ENCODE measurements around the gene CDKN2B-AS1. TPM values are rescaled to one million over a fixed set of nuclear protein-coding genes. Genes with fewer than 3 reads are reported as not detected.

Gene CDKN2B-AS1
- polyA plus RNA-seq, 2 of the 4 experiments (the other 2 are of a cell fraction): not detected

DNA sequence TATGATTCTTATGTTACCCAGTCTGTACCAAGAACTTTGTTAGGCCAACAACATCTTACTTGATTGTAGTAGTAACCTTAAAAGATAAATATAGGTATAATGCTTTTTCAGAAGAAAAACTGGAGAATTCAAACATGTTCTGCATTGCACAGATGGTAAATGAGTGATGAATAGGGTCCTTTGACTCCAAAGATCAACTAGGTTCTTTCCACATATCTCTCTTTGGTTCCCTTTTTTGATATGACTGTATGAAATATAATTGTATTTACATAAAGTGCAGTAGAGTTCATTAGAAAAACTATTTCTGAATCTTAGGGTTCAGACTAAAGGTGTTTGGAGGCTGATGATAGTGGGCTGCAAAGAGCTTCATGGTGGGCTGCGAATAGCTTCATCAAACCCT, 165.0 kb downstream of the CDKN2B-AS1 start:
- POLR2A ChIA-PET: interaction anchor here (1.1 to 1.3 kb wide), 2 partner anchors 10 to 12 kb away, joined by 6 read pairs; no protein-coding TSS in a partner anchor
- H3K27ac ChIP-seq: peak overlapping the region; percentile 89 to 90
- CTCF ChIA-PET: interaction anchor here (1.3 to 3.8 kb wide), 3 partner anchors 79 to 346 kb away, joined by 5 to 15 read pairs (median 13); no protein-coding TSS in a partner anchor

DNA sequence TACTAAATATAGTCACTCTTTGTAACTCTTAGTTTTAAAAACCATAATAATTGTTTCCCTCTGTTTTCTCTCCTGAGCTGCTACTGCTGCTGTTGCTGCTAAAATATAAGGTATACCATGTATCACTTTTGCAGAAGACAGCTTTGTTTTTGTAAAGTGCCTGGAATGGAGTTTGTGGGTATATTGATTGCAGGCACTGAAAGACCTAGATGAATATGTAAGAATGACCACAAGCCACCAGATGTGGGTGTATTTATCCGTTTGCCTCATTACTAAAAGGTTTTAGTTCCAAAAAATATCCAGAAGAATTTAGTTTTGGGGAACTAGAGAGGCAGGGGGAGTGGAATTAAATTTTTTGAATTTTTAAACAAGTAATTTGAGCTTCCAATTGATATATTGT, 165.6 kb downstream of the CDKN2B-AS1 start:
- whole genome bisulfite sequencing (ENCODE audit: missing lambda C conversion rate): 77% methylated on average over 1 of the region's 1 CpG
- FAIRE-seq (no peak), ATAC-seq (no peak), DNase-seq (ENCODE audit: low read depth in 1 of 2, low spot score in 1 of 2) (no peak)
- no peaks in the 10 kb centered on the region for H3K9me3 ChIP-seq
- H3K4me3 ChIP-seq: no peak overlapping the region
- no peak for TF ChIP-seq BHLHE40 (IDR thresholded peaks at IDR 0.05; ENCODE audit: low read depth, low read length)
- TF ChIP-seq SREBF2 (IDR thresholded peaks at IDR 0.05): no peak
- no peak for TF ChIP-seq ESRRA (IDR thresholded peaks at IDR 0.05; ENCODE audit: borderline replicate concordance, low read length)
- no peak for TF ChIP-seq TFCP2L1 (CRISPR knock-in tag; IDR thresholded peaks at IDR 0.05)
- no peak for TF ChIP-seq RAD21 (conservative IDR thresholded peaks at IDR 0.05 in 1 of 2, IDR thresholded peaks at IDR 0.05 in 1 of 2)
- TF ChIP-seq, protein P1, sequence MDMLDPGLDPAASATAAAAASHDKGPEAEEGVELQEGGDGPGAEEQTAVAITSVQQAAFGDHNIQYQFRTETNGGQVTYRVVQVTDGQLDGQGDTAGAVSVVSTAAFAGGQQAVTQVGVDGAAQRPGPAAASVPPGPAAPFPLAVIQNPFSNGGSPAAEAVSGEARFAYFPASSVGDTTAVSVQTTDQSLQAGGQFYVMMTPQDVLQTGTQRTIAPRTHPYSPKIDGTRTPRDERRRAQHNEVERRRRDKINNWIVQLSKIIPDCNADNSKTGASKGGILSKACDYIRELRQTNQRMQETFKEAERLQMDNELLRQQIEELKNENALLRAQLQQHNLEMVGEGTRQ (IDR thresholded peaks at IDR 0.05): no peak
- no peak for TF ChIP-seq NFE2L2 (conservative IDR thresholded peaks at IDR 0.05; ENCODE audit: low read length)
- TF ChIP-seq, protein P2, sequence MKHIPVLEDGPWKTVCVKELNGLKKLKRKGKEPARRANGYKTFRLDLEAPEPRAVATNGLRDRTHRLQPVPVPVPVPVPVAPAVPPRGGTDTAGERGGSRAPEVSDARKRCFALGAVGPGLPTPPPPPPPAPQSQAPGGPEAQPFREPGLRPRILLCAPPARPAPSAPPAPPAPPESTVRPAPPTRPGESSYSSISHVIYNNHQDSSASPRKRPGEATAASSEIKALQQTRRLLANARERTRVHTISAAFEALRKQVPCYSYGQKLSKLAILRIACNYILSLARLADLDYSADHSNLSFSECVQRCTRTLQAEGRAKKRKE (CRISPR knock-in tag; IDR thresholded peaks at IDR 0.05; ENCODE audit: low read depth): no peak
- no peak for TF ChIP-seq CBX2 (IDR thresholded peaks at IDR 0.05; ENCODE audit: borderline replicate concordance, low read depth)
- no peak for TF ChIP-seq EHMT2 (IDR thresholded peaks at IDR 0.05; ENCODE audit: low read depth)
- TF ChIP-seq, protein P3, sequence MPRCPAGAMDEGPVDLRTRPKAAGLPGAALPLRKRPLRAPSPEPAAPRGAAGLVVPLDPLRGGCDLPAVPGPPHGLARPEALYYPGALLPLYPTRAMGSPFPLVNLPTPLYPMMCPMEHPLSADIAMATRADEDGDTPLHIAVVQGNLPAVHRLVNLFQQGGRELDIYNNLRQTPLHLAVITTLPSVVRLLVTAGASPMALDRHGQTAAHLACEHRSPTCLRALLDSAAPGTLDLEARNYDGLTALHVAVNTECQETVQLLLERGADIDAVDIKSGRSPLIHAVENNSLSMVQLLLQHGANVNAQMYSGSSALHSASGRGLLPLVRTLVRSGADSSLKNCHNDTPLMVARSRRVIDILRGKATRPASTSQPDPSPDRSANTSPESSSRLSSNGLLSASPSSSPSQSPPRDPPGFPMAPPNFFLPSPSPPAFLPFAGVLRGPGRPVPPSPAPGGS (IDR thresholded peaks at IDR 0.05): no peak
- no peak for TF ChIP-seq FOSB (CRISPR knock-in tag; IDR thresholded peaks at IDR 0.05)
- no peak for TF ChIP-seq ZC3H11A (IDR thresholded peaks at IDR 0.05)
- no peak for TF ChIP-seq HDAC2 (IDR thresholded peaks at IDR 0.05)
- TF ChIP-seq NPAS2 (CRISPR knock-in tag; IDR thresholded peaks at IDR 0.05; ENCODE audit: borderline replicate concordance): no peak
- TF ChIP-seq FOSL2 (IDR thresholded peaks at IDR 0.05): no peak
- no peak for TF ChIP-seq FOSL2 (CRISPR knock-in tag; IDR thresholded peaks at IDR 0.05)
- TF ChIP-seq, protein P4, sequence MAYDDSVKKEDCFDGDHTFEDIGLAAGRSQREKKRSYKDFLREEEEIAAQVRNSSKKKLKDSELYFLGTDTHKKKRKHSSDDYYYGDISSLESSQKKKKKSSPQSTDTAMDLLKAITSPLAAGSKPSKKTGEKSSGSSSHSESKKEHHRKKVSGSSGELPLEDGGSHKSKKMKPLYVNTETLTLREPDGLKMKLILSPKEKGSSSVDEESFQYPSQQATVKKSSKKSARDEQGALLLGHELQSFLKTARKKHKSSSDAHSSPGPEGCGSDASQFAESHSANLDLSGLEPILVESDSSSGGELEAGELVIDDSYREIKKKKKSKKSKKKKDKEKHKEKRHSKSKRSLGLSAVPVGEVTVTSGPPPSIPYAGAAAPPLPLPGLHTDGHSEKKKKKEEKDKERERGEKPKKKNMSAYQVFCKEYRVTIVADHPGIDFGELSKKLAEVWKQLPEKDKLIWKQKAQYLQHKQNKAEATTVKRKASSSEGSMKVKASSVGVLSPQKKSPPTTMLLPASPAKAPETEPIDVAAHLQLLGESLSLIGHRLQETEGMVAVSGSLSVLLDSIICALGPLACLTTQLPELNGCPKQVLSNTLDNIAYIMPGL (CRISPR knock-in tag; IDR thresholded peaks at IDR 0.05; ENCODE audit: borderline replicate concordance): no peak
- ChIA-PET POLR2A (no interaction called here), CTCF (interaction anchor here (1.3 to 3.8 kb wide), 5 partner anchors 18 to 351 kb away, joined by 4 to 15 read pairs (median 5); no protein-coding TSS in a partner anchor)
- H3K4me2 ChIP-seq: peak overlapping the region; percentile 76; the same call in 1 of the 3 replicates
- H3K4me1 ChIP-seq: peaks cover 70% of the 10 kb centered on the region
- H3K27ac ChIP-seq: peak overlapping the region; percentile 89 to 90

More for the DNA sequence above, 165.0 kb downstream of the CDKN2B-AS1 start:
- H3K4me2 ChIP-seq: peak overlapping the region; percentile 76
- 84% methylated on average over 1 of the region's 1 CpG for WGBS (ENCODE audit: missing lambda C conversion rate)
- DNase-seq (ENCODE audit: low read depth in 1 of 2, low spot score in 1 of 2) (no peak), ATAC-seq (no peak), FAIRE-seq (peak; percentile 32)
- TF ChIP-seq RFX5 (IDR thresholded peaks at IDR 0.05) (no peak), HEYL (CRISPR knock-in tag; IDR thresholded peaks at IDR 0.05) (no peak)
- H3K4me3 ChIP-seq: no peak overlapping the region
- H3K9me3 ChIP-seq: no peaks in the 10 kb centered on the region
- H3K4me1 ChIP-seq: peaks cover 64% of the 10 kb centered on the region
